Spleen (tissue), 3 donors: ENCODE measurements around the gene IGSF21.

ENCODE experiments used
- POLR2A ChIP-seq, 3 donors: fragments of 450-650 bp; IDR thresholded peaks; one replicate each; pipeline ENCODE4 v1.5.1; 2017; ENCODE audit warnings: antibody characterized with exemption in 3 of 3, mild to moderate bottlenecking in 1 of 3
- POLR2AphosphoS5 ChIP-seq, 3 donors: sonication (generic); formaldehyde crosslinking; IDR thresholded peaks; one replicate each; pipeline ENCODE4 v1.5.1; 2017; ENCODE audit warnings: antibody characterized with exemption in 3 of 3

DNA sequence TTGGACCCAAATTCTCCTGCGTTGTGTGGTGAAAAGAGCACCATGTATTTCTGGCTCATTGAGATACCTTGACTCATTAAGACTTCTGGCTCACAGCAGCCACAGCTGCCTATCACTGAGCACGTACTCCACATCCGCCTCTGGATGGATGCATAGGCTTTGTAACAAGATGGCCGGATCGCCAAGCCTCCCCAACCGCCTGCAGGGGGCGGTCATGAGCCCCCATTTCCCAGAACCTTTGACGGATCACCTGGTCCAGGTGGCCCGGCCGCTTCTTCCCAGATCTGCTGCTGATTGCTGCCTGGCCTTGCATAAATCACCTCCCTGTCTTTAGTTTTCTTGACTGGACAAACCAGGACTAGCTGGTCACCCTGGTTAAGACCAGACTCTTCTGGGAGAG lies 216.6 kb downstream of the IGSF21 start:
- TF ChIP-seq POLR2A (IDR thresholded peaks at IDR 0.05), result no peak
- TF ChIP-seq POLR2AphosphoS5 (IDR thresholded peaks at IDR 0.05), result no peak
